ENCODE data around the gene PPTC7.

DNA sequence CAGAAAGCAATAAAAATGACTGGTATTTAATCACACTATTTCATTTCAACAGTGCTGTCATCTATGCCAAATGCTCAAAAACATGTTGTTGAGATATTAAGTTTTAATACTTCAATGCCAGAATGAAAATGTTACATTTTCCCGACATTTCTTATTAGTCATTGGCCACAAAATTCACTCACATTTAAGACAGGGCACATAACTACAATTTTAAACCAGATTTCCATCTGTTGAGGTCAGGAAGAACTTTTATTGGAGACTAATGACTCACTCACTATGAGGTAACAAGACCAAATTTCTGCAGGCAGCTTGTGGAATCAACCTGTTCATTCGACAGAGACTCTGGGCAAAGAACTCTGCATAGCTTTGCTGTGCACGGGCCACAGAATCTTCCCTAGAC is 36.8 kb downstream of the PPTC7 start:
- TF ChIP-seq, protein P1, sequence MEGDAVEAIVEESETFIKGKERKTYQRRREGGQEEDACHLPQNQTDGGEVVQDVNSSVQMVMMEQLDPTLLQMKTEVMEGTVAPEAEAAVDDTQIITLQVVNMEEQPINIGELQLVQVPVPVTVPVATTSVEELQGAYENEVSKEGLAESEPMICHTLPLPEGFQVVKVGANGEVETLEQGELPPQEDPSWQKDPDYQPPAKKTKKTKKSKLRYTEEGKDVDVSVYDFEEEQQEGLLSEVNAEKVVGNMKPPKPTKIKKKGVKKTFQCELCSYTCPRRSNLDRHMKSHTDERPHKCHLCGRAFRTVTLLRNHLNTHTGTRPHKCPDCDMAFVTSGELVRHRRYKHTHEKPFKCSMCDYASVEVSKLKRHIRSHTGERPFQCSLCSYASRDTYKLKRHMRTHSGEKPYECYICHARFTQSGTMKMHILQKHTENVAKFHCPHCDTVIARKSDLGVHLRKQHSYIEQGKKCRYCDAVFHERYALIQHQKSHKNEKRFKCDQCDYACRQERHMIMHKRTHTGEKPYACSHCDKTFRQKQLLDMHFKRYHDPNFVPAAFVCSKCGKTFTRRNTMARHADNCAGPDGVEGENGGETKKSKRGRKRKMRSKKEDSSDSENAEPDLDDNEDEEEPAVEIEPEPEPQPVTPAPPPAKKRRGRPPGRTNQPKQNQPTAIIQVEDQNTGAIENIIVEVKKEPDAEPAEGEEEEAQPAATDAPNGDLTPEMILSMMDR (IDR thresholded peaks at IDR 0.05) = no peak
- TF ChIP-seq ZFX (IDR thresholded peaks at IDR 0.05; ENCODE audit: borderline replicate concordance) = no peak
